A172 (cell line): ENCODE data around the gene PTPRM. TPM values are rescaled to one million over a fixed set of nuclear protein-coding genes. Genes with fewer than 3 reads are reported as not detected.
A peak's percentile ranks its signal among the peaks of the same experiment; 100 is the strongest.
"Not testable (repeated sequence)": the region's sequence is repeated elsewhere in the genome, so short reads cannot be mapped to it uniquely, and the experiment has no call there.

Source experiments
- DNase-seq: peaks from one replicate; pipeline ENCODE4 v3.0.0-alpha.2; 2015; ENCODE audit warnings: low spot score
- total RNA-seq: library from RNA; depleted of rRNA; stranded (reverse); fragments of >200 nt; shearing (Covaris generic); gene quantifications from 2 replicates; pipeline ENCODE4 v1.2.3, GENCODE V29; 2014

PTPRM gene
- total RNA-seq, 1 experiment from 2014 or later = 26.4 TPM

DNA sequence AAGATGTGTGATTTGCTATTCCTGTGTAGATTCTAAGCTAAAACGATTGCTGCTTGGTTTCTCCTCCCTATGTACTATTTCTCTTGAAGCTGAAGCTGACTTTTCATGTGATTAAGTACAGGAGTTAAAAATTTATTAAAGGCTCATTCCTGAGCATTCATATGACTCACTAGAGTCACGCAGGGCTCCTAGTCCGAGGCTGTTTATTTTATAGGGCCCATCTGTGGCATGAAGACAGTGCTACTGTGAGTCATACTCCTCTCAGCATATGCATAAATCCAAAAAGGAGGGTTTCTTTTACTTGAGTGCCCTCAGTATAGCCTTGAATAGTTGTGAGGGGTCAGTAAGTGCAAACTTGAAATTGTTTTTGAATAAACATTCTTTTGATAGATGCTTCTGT is 378.8 kb downstream of the PTPRM start:
- DNase-seq = peak; percentile 79

DNA sequence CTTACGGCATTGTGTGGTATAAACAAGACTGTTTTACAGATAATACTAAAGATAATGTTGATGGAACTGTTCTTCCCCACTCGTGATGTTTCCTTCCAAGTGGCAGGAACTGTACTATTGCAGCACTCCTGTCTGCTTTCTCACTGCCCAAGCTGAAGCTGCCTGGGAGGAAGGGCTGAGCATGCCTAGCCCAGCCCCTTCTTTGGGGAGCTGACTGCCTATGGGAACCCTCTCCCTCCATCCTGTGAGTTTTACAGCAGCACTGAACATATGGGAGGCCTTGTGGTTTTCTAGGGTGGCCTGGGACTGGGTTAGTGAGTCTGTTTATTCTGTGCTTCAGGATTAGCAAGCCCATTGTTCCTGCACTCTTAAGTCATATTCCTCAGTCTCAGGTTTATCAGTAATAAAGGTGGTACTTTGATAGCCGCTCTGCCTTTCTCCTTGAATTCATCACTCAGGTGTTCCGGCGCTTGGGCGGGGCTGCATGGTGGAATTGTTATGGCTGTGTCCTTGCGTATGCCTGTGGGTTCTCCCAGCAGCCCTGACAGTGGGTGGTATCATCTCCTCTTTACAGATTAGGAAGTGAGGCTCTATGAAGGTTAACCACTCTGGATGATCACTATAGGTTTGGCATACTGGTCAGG is 379.7 kb downstream of the PTPRM start:
- peak; percentile 59 for DNase-seq

GRCh38 chr18:7950380-7951136 is 383.4 kb downstream of the PTPRM start:
- DNase-seq = peak; percentile 89

- no peak for DNase-seq
These were observed 386.2 kb downstream of the PTPRM start for GRCh38 chr18:7953095-7953958.

DNA sequence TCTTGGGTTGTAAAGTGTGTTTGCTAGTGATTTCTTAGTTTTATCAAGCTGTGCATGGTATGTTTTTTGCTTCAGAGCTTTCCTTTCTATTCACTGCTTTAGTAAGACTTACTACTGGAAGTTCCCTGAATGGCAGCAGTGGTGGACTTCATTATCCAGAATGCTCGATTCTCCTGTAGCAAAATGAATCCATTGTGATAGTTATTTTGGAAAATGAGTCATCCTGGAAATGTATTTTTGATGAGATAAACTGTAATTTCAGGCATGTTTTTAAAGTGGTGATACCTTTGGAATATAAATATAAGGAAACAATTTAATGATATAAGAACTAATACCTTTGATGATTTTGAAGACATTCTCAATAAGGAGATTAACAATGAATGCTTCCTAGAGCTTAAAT is 387.1 kb downstream of the PTPRM start:
- DNase-seq = peak; percentile 40

- DNase-seq = no peak
These were observed 388.1 kb downstream of the PTPRM start for GRCh38 chr18:7955175-7955574.

DNA sequence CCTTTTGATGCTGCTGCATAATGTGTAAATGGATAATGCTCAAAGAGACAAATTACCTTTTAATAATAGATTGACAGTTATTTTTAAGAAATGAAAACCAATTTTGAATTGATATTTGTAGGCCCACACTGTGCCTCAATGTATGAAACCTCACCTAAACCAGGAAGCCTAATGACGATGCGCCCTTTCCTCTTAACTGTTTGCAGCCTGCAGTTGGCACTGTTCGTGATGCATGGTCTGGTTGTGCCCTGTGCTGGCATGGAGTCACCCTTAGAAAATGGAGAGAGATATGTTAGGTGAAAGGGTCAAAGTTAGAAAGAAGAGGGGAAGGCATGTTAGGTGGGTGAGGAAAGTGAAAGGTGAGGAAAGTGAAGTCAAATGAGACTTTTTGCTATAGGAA is 390.2 kb downstream of the PTPRM start:
- no peak for DNase-seq

- DNase-seq = no peak
These were observed 391.2 kb downstream of the PTPRM start for GRCh38 chr18:7958081-7958896.

- no peak for DNase-seq
These were observed 391.7 kb downstream of the PTPRM start for GRCh38 chr18:7958897-7959146.

DNA sequence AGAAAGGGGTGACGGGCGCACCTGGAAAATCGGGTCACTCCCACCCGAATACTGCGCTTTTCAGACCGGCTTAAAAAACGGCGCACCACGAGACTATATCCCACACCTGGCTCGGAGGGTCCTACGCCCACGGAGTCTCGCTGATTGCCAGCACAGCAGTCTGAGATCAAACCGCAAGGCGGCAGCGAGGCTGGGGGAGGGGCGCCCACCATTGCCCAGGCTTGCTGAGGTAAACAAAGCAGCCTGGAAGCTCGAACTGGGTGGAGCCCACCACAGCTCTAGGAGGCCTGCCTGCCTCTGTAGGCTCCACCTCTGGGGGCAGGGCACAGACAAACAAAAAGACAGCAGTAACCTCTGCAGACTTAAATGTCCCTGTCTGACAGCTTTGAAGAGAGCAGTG is 399.6 kb downstream of the PTPRM start:
- not testable (repeated sequence) for DNase-seq

DNA sequence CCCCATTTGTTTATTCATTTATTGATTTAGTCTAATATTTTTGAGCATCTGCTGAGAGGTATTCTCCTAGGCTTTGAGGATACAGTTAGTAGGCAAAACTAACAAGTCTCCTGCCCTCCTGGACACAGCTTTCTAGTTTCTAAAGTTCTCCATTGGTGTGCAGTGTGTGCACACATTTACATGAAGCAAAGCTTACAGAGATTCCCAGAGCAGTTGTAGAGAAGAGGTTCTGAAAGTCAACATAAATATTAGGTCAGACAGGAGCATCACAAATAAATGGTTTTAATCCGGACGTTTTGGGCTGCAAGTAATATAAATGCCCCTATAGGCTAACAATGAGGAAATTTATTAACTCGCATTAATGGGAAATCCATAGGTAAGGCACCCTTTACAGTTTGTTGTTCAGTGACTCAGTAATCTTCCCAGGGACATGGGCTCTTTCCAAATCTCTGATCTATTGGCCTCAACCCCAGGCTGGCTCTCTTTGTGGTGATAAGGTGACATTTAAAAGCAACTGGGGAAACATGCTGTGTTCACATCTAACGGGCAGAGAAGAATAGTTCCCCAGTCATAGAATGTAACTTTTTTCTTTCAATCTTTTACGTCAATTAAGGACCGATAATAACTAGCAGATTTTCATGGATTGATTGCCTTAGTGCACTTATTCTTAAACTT is 407.2 kb downstream of the PTPRM start:
- no peak for DNase-seq

GRCh38 chr18:7977897-7978296 is 410.8 kb downstream of the PTPRM start:
- no peak for DNase-seq

DNA sequence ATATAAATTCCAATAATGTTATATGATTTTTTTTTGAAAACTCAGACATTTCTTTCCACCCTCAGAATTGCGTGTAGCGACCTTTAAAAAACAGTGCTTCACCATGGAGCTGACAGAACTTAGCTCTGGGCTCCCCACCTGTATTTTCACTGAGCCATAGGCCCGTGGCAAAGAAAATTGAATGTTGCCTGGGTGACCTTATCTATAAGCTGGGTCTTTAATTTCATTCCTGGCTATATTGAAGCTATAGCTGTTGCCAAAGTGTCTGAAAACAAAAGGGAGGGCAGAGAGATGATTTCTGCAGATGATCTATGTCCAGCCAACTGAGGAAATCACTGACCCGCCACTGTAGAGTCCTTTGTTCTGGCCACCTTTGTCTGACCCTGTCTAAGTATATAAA is 411.7 kb downstream of the PTPRM start:
- no peak for DNase-seq

DNA sequence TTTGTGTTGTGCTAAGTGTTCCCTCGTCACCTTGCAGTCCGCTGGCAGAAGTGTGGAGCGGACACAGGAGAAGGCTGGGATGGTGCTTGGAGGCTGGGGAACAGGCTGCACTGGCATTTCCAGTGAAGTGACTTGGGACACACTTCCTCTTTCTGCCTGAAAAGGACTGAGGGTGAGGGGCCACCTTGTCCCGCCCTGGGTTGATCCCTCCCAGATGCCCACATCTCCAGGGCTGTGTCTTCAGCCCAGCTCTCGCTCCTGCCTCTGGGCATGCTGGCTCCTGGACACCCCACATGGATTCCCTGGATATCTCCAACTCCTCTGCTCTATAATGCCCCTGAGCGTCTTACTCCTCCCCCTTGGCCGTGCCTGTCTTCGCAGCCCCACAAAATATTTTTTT is 412.6 kb downstream of the PTPRM start:
- no peak for DNase-seq

- no peak for DNase-seq
These were observed 413.0 kb downstream of the PTPRM start for GRCh38 chr18:7980136-7980535.

DNA sequence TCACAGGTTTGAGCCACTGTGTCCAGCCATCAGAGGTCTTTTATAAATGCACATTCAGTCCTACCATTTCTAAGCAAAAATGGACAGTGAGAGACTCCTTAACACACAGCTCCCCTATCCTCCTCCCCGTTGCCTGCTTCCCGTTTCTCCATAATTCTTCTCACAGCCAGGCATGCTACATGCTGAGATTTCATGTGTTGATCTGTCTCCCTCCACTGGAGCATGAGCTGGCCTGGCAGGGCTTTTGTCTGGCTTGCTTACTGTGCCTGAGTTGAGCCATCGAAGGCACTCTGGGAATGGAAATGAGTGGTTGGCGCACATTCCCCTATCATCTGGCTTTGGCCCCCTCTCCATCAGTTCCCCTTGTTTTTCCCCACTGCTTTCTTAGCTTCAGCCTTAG is 413.5 kb downstream of the PTPRM start:
- no peak for DNase-seq

DNA sequence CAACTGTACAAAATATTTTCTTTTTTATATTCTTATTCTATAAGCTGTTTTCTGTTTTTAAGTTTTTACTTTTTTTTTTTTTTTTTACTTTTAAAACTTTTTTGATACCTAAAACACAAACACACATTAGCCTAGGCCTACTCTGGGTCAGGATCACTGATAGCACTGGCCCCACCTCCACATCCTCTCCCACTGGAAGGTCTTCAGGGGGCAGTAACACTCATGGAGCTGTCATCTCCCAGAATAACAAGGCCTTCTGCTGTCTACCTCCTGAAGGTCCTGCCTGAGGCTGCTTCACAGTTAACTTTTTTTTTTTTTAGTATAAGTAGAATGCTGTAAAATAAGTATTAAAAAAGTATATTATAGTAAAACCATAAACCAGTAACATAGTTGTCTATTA is 415.1 kb downstream of the PTPRM start:
- DNase-seq = no peak

GRCh38 chr18:7987284-7987976 is 420.3 kb downstream of the PTPRM start:
- DNase-seq = no peak

GRCh38 chr18:7990670-7991069 is 423.6 kb downstream of the PTPRM start:
- no peak for DNase-seq

DNA sequence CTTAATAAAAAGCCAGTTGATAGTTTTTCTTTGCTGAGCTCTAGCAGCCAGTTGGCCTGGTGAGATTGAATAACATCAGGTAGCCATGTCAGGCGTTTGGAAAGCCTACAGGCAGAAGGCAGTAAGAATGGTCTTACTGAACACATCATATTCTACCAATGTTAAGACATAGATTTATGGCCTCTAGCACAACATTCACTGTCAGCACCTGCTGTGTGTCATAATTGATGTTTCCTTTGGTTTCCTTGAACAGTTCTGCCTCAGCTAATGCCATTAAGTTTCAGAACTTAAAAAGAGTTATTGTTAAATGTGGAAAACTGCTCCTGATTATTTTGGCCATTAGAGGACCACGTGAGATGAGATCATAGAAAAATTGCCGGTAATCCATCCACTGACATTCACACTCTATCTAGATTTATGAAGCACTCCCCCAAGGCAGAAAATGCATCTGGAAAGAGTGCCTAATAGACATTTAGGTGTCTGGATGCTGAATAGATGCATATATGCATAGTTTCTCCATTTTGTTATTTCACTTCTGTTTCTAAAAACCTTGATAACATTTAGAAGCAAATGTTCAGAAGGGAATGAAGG is 434.7 kb downstream of the PTPRM start:
- DNase-seq = peak; percentile 21
